Caco-2 (cell line): ENCODE data around the gene GULP1. TPM values are rescaled to one million over a fixed set of nuclear protein-coding genes. Genes with fewer than 3 reads are reported as not detected.

Experiments
- BruUV-seq: library from RNA; stranded (reverse); fragments of 400-500 nt; replicated peaks from 2 replicates; lab custom pipeline; 2021; lab: Mats Ljungman, UMichigan
- CTCF ChIA-PET: fragments of 300-600 bp; sonication (Branson Sonifier 250); formaldehyde crosslinking; loops from one replicate; lab custom pipeline; 2022; ENCODE audit warnings: antibody characterized with exemption; lab: Charles Lee
- POLR2A ChIA-PET: fragments of 300-600 bp; sonication (Branson Sonifier 250); formaldehyde crosslinking; loops from one replicate; lab custom pipeline; 2022; ENCODE audit warnings: antibody characterized with exemption; lab: Charles Lee
- DNase-seq, 2 experiments: peaks; one replicate each; pipeline versions ENCODE4 v3.0.0 to v3.0.0-alpha.2; 2020 to 2022
- H3K27me3 ChIP-seq: replicated peaks from 2 replicates; pipeline ENCODE4 v1.6.0; 2011; ENCODE audit warnings: low read length; ENCODE audit not compliant: control insufficient read depth, insufficient read depth
- H3K36me3 ChIP-seq: 2 replicates; pipeline ENCODE4 v1.5.1; 2011; ENCODE audit warnings: low read length; ENCODE audit not compliant: control insufficient read depth, insufficient read depth
- H3K4me1 ChIP-seq: fragments of 250-450 bp; sonication (Bioruptor Pico); 2 replicates; pipeline ENCODE4 v1.5.1; 2020; ENCODE audit warnings: mild to moderate bottlenecking
- H3K4me3 ChIP-seq: 2 replicates; pipeline ENCODE4 v1.5.1; 2011; ENCODE audit warnings: low read depth, mild to moderate bottlenecking, control low read depth, low read length
- H3K9me3 ChIP-seq: fragments of 250-450 bp; sonication (Bioruptor Pico); 2 replicates; pipeline ENCODE4 v1.5.1; 2020; ENCODE audit warnings: mild to moderate bottlenecking, moderate library complexity
- H3K27ac Mint-ChIP-seq: one replicate; pipeline ENCODE4 v1.8.0; 2022; ENCODE audit warnings: mixed read lengths; ENCODE audit not compliant: unreplicated experiment
- H3K27me3 Mint-ChIP-seq: one replicate; pipeline ENCODE4 v1.8.0; 2022; ENCODE audit warnings: mixed read lengths; ENCODE audit not compliant: insufficient read depth, unreplicated experiment
- H3K36me3 Mint-ChIP-seq: one replicate; pipeline ENCODE4 v1.8.0; 2022; ENCODE audit warnings: mild to moderate bottlenecking, mixed read lengths; ENCODE audit not compliant: insufficient read depth, unreplicated experiment
- H3K4me1 Mint-ChIP-seq: one replicate; pipeline ENCODE4 v1.8.0; 2022; ENCODE audit warnings: low read depth, mixed read lengths; ENCODE audit not compliant: unreplicated experiment
- H3K4me3 Mint-ChIP-seq: one replicate; pipeline ENCODE4 v1.8.0; 2022; ENCODE audit warnings: mild to moderate bottlenecking, moderate library complexity, mixed read lengths; ENCODE audit not compliant: unreplicated experiment
- H3K9me3 Mint-ChIP-seq: one replicate; pipeline ENCODE4 v1.8.0; 2022; ENCODE audit warnings: mixed read lengths; ENCODE audit not compliant: unreplicated experiment
- intact Hi-C: fragments of 100-400 bp; cut with micrococcal nuclease; formaldehyde crosslinking; loops from one replicate; pipeline ENCODE4 v1.10.0; 2022; ENCODE audit not compliant: unreplicated experiment
- total RNA-seq: library from RNA; stranded (reverse); gene quantifications from 2 replicates; pipeline ENCODE4 v1.2.3, GENCODE V29; 2022
- TF ChIP-seq, protein P1 (sequence below), 2 experiments: fragments of 200-600 bp in 1 of 2; IDR thresholded peaks; 1 replicate in 1 of 2; 2 replicates in 1 of 2; pipeline versions ENCODE4 v1.5.1 to v1.8.0; 2011 to 2022; ENCODE audit warnings: antibody characterized with exemption in 1 of 2, control low read depth in 1 of 2, inconsistent platforms in 1 of 2, low read depth in 1 of 2, low read length in 1 of 2, mild to moderate bottlenecking in 1 of 2, moderate library complexity in 1 of 2; ENCODE audit not compliant: insufficient read depth in 1 of 2, severe bottlenecking in 1 of 2, unreplicated experiment in 1 of 2

The GULP1 gene
- total RNA-seq, 1 experiment from 2014 or later: 32.4 TPM

DNA sequence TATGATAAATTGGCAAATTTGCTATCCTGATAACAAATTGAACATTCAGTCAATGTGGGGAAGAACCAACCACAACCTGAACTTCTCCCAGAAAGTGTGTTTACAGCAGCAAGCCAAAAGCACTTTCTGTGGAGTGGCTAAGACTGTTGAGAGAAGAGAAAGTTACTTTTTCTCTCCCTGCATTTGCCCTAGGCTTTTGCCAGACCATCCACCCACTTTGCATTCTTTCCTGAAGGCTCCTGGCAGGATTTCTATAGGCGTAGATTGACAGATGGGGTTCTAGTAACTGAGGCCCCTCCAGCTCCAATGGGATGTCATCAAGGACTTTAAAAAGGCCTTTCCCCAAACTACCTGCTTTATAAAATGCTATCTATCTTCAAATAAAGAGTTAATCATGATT lies 215.2 kb downstream of the GULP1 start:
- Histone ChIP-seq H3K36me3 (no peaks in the 10 kb centered on the region), H3K4me1 (no peaks in the 10 kb centered on the region), H3K9me3 (no peaks in the 10 kb centered on the region), H3K4me3 (no peak overlapping the region), H3K27me3 (no peaks in the 10 kb centered on the region)
- Mint-ChIP-seq H3K9me3 (no peaks in the 10 kb centered on the region), H3K27me3 (no peaks in the 10 kb centered on the region), H3K36me3 (no peaks in the 10 kb centered on the region), H3K27ac (no peak overlapping the region), H3K4me1 (no peaks in the 10 kb centered on the region), H3K4me3 (no peak overlapping the region)
- CTCF ChIA-PET: no interaction called here
- intact Hi-C loops: no loop called here
- POLR2A ChIA-PET: no interaction called here
- BruUV-seq: no TSS peak
- TF ChIP-seq, protein P1, sequence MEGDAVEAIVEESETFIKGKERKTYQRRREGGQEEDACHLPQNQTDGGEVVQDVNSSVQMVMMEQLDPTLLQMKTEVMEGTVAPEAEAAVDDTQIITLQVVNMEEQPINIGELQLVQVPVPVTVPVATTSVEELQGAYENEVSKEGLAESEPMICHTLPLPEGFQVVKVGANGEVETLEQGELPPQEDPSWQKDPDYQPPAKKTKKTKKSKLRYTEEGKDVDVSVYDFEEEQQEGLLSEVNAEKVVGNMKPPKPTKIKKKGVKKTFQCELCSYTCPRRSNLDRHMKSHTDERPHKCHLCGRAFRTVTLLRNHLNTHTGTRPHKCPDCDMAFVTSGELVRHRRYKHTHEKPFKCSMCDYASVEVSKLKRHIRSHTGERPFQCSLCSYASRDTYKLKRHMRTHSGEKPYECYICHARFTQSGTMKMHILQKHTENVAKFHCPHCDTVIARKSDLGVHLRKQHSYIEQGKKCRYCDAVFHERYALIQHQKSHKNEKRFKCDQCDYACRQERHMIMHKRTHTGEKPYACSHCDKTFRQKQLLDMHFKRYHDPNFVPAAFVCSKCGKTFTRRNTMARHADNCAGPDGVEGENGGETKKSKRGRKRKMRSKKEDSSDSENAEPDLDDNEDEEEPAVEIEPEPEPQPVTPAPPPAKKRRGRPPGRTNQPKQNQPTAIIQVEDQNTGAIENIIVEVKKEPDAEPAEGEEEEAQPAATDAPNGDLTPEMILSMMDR (IDR thresholded peaks at IDR 0.05; ENCODE audit: insufficient read depth in 1 of 2, low read depth in 1 of 2, low read length in 1 of 2, severe bottlenecking in 1 of 2, unreplicated experiment in 1 of 2): no peak
- no peak for DNase-seq

DNA sequence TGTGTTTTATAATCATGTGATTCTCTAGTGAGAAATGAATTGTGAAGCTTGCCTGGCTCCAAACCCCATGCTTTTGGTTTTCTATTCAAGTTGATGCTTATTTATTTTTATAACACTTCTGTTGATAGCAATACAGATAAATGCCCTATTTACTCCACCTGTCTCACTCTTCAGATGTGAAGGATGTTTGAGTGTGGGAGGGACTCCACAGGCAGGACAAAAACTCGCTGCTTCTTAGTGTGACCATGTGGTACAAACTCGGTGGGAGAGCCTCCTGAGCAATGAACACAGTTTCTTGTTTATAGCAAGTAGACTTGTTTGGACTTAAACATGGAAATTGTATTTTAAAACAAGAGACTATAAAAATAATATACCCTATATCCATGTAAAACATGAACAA lies 219.7 kb downstream of the GULP1 start:
- BruUV-seq: no TSS peak
- TF ChIP-seq, protein P1 (IDR thresholded peaks at IDR 0.05; ENCODE audit: insufficient read depth in 1 of 2, low read depth in 1 of 2, low read length in 1 of 2, severe bottlenecking in 1 of 2, unreplicated experiment in 1 of 2): no peak
- Histone ChIP-seq H3K4me3 (no peak overlapping the region), H3K4me1 (no peaks in the 10 kb centered on the region), H3K36me3 (no peaks in the 10 kb centered on the region), H3K27me3 (no peaks in the 10 kb centered on the region), H3K9me3 (no peaks in the 10 kb centered on the region)
- Mint-ChIP-seq H3K4me1 (no peaks in the 10 kb centered on the region), H3K27me3 (no peaks in the 10 kb centered on the region), H3K4me3 (no peak overlapping the region), H3K9me3 (no peaks in the 10 kb centered on the region), H3K27ac (no peak overlapping the region), H3K36me3 (no peaks in the 10 kb centered on the region)
- ChIA-PET CTCF (no interaction called here), POLR2A (no interaction called here)
- no peak for DNase-seq
- intact Hi-C loops: loop anchor here (5.0 kb wide), 2 partner anchors 444 to 539 kb away; no protein-coding TSS in a partner anchor

DNA sequence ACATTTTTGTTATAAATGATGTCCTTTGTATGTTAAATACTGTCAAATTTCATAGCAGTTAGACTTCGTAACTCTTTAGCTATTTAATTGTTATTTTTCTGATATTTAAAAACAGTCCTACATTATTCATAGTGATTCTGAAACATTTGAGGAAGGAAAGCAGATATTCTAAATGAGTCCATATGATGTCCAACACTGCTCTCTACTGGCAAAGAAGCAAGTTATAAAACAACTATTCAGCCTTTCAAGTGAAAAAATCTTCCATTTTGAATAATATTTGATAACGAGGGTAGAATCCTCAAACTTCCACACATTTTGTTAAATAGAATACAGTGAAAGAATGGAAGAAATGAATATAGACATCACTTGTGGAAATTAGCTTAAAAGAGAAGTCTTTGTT lies 220.8 kb downstream of the GULP1 start:
- H3K4me1 Mint-ChIP-seq: no peaks in the 10 kb centered on the region
- no peaks in the 10 kb centered on the region for H3K36me3 Mint-ChIP-seq
- intact Hi-C loops: loop anchor here (1.0 to 5.0 kb wide), 10 partner anchors 116 to 1012 kb away; partner anchors contain the start of gene GULP1
- POLR2A ChIA-PET: no interaction called here
- no peaks in the 10 kb centered on the region for H3K27me3 Mint-ChIP-seq
- Histone ChIP-seq H3K36me3 (no peaks in the 10 kb centered on the region), H3K4me1 (no peaks in the 10 kb centered on the region), H3K27me3 (no peaks in the 10 kb centered on the region), H3K9me3 (no peaks in the 10 kb centered on the region), H3K4me3 (no peak overlapping the region)
- BruUV-seq: no TSS peak
- DNase-seq: peak in 1 of 2 experiments; percentile 17
- H3K27ac Mint-ChIP-seq: no peak overlapping the region
- TF ChIP-seq, protein P1 (IDR thresholded peaks at IDR 0.05; ENCODE audit: insufficient read depth in 1 of 2, low read depth in 1 of 2, low read length in 1 of 2, severe bottlenecking in 1 of 2, unreplicated experiment in 1 of 2): peak; percentile 51 to 63
- H3K9me3 Mint-ChIP-seq: no peaks in the 10 kb centered on the region
- CTCF ChIA-PET: no interaction called here
- no peak overlapping the region for H3K4me3 Mint-ChIP-seq
